CD14-positive monocyte (primary cell): Measurements from ENCODE around the gene MLLT1. TPM values are rescaled to one million over a fixed set of nuclear protein-coding genes. Genes with fewer than 3 reads are reported as not detected.

Experiments
- DNase-seq, 3 donors: peaks; one replicate each; pipeline ENCODE4 v3.0.0-alpha.2; 2011 to 2022
- H2AFZ ChIP-seq: 2 replicates; pipeline ENCODE4 v1.6.0; 2012; ENCODE audit warnings: mild to moderate bottlenecking, low read depth, low read length, inconsistent platforms; ENCODE audit not compliant: insufficient read depth, poor library complexity, severe bottlenecking
- H3K27ac ChIP-seq, 2 donors: 1 replicate in 1 of 2; 2 replicates in 1 of 2; pipeline ENCODE4 v1.5.1; 2012 to 2013; ENCODE audit warnings: low read length in 2 of 2, control low read depth in 1 of 2, inconsistent platforms in 1 of 2, low read depth in 1 of 2, mild to moderate bottlenecking in 1 of 2
- H3K27me3 ChIP-seq, 2 donors: one replicate each; pipeline versions ENCODE4 v1.6.0 to v1.6.1; 2011 to 2013; ENCODE audit warnings: low read length in 2 of 2; ENCODE audit not compliant: control insufficient read depth in 2 of 2, insufficient read depth in 2 of 2
- H3K36me3 ChIP-seq, 2 donors: replicated peaks in 1 of 2; 1 replicate in 1 of 2; 2 replicates in 1 of 2; pipeline versions ENCODE4 v1.5.1 to v1.6.1; 2012 to 2013; ENCODE audit warnings: low read length in 2 of 2, control low read depth in 1 of 2, inconsistent platforms in 1 of 2, mild to moderate bottlenecking in 1 of 2; ENCODE audit not compliant: insufficient read depth in 2 of 2, control insufficient read depth in 1 of 2
- H3K4me1 ChIP-seq, 2 donors: 1 replicate in 1 of 2; 2 replicates in 1 of 2; pipeline versions ENCODE4 v1.5.1 to v1.6.1; 2012 to 2013; ENCODE audit warnings: low read length in 2 of 2, control low read depth in 1 of 2, inconsistent platforms in 1 of 2, mild to moderate bottlenecking in 1 of 2, moderate library complexity in 1 of 2; ENCODE audit not compliant: insufficient read depth in 2 of 2, control insufficient read depth in 1 of 2
- H3K4me2 ChIP-seq: replicated peaks from 2 replicates; pipeline ENCODE3; 2012; ENCODE audit warnings: low read length, moderate library complexity, mild to moderate bottlenecking; ENCODE audit not compliant: poor library complexity, severe bottlenecking; ENCODE audit errors: extremely low read depth
- H3K4me3 ChIP-seq, 3 experiments: fragments of 200-600 bp in 1 of 3; sonication (generic) in 1 of 3; replicated peaks in 1 of 3; 1 replicate in 2 of 3; 2 replicates in 1 of 3; pipeline ENCODE4 v1.5.1; 2011 to 2013; ENCODE audit warnings: low read length in 3 of 3, mild to moderate bottlenecking in 3 of 3, control low read depth in 2 of 3, low read depth in 2 of 3, inconsistent platforms in 1 of 3, moderate library complexity in 1 of 3
- H3K79me2 ChIP-seq: 2 replicates; pipeline ENCODE4 v1.6.0; 2012; ENCODE audit warnings: mild to moderate bottlenecking, control low read depth, inconsistent platforms, low read length, moderate library complexity; ENCODE audit not compliant: insufficient read depth
- H3K9ac ChIP-seq: 2 replicates; pipeline ENCODE4 v1.6.0; 2017; ENCODE audit warnings: low read length, mild to moderate bottlenecking; ENCODE audit not compliant: insufficient read depth, poor library complexity, severe bottlenecking
- H3K9me3 ChIP-seq, 2 donors: replicated peaks in 1 of 2; 1 replicate in 1 of 2; 2 replicates in 1 of 2; pipeline versions ENCODE4 v1.5.1 to v1.6.1; 2012 to 2013; ENCODE audit warnings: low read length in 2 of 2, control low read depth in 1 of 2; ENCODE audit not compliant: control insufficient read depth in 1 of 2, insufficient read depth in 1 of 2
- H4K20me1 ChIP-seq: 2 replicates; pipeline ENCODE4 v1.6.0; 2012; ENCODE audit warnings: mild to moderate bottlenecking, low read length, control low read depth, moderate library complexity; ENCODE audit not compliant: insufficient read depth
- H3K27ac Mint-ChIP-seq, 7 donors: one replicate each; pipeline ENCODE4 v1.8.0; 2020; ENCODE audit warnings: mild to moderate bottlenecking in 7 of 7, mixed read lengths in 7 of 7, moderate library complexity in 6 of 7, inconsistent platforms in 2 of 7
- H3K27me3 Mint-ChIP-seq, 3 donors: one replicate each; pipeline ENCODE4 v1.8.0; 2021 to 2022; ENCODE audit warnings: low read depth in 3 of 3, mild to moderate bottlenecking in 3 of 3, mixed read lengths in 3 of 3, moderate library complexity in 3 of 3, inconsistent platforms in 1 of 3
- H3K36me3 Mint-ChIP-seq, 2 donors: one replicate each; pipeline ENCODE4 v1.8.0; 2020; ENCODE audit warnings: mixed read lengths in 2 of 2, inconsistent platforms in 1 of 2, mild to moderate bottlenecking in 1 of 2
- H3K4me1 Mint-ChIP-seq: one replicate; pipeline ENCODE4 v1.8.0; 2020; ENCODE audit warnings: mild to moderate bottlenecking, mixed read lengths
- H3K4me3 Mint-ChIP-seq, 2 donors: one replicate each; pipeline ENCODE4 v1.8.0; 2020; ENCODE audit warnings: mild to moderate bottlenecking in 2 of 2, mixed read lengths in 2 of 2, moderate library complexity in 1 of 2
- H3K9me3 Mint-ChIP-seq, 7 donors: one replicate each; pipeline ENCODE4 v1.8.0; 2020 to 2022; ENCODE audit warnings: mixed read lengths in 7 of 7, mild to moderate bottlenecking in 6 of 7, moderate library complexity in 6 of 7, inconsistent platforms in 2 of 7
- WGBS: methylation state at CpG from one replicate; pipeline ENCODE4 v1.1.5; 2013; ENCODE audit warnings: missing lambda C conversion rate; ENCODE audit not compliant: insufficient coverage; 5-methylcytosine and 5-hydroxymethylcytosine counted together
- intact Hi-C, 2 donors: fragments of 100-400 bp; cut with micrococcal nuclease; formaldehyde crosslinking; loops; one replicate each; pipeline versions ENCODE4 v1.15.0 to v1.15.1; 2023
- polyA plus RNA-seq, 3 donors: library from polyadenylated mRNA; depleted of rRNA in 1 of 3; unstranded in 2 of 3; stranded (reverse) in 1 of 3; fragments of 300-500 nt in 2 of 3; fragments of >200 nt in 1 of 3; fragmentation: Illumina TruSeq in 2 of 3; gene quantifications; 1 replicate in 2 of 3; 2 replicates in 1 of 3; pipeline ENCODE4 v1.2.3, GENCODE V29; 2012 to 2021
- TF ChIP-seq, protein P1 (sequence below): fragments of 200-600 bp; IDR thresholded peaks from one replicate; pipeline ENCODE4 v1.8.0; 2022; ENCODE audit warnings: antibody characterized with exemption, mild to moderate bottlenecking

MLLT1 gene
- polyA plus RNA-seq, 3 donors: 0.65 to 17.3 (median 0.99) TPM

DNA sequence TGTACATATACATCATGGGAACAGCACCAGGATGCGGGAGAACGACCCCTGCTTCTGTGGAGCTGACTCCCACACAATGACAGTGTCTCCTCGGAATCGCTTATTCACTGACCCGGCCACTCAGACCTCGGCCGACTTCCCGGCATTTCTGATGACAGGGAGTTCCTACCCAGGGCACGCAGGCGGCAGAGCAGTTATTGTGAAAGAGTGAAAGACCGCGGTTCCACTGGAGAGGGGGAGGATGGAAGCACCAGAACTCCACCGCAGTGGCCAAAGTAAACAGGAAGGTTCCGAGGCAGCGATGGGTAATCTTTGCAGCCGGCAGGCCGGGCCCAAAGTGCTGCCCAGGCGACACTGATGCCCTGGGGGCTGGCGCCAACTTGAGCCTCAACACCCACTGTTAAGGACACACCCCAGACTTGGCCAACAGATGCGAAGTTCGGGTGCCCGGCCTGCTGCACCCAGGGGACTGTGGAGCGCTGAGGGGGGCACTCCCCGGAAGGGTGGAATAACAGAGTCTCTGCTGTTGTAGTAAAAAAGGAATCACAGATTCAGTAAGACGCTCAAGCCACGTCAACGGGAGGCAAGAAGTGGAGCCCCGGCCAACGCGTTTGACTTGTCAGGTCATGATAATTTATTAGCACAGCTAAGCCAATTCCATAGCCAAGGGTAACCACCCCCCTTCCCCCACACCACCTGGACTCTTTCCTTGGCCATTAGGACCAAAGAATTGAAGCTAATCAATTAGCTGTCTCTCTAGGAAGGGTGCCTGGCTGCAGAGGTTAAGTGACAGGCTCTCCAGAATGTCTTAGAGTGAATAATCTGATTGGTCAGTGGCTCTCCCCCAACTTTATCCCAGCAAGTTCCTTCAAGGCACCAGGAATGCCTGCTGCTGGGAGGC, 5.8 kb downstream of the MLLT1 start:
- Histone ChIP-seq H3K4me3 (peak overlapping the region; percentile 5 to 69 (median 25)), H4K20me1 (peaks cover 68% of the 10 kb centered on the region), H3K9ac (peak overlapping the region; percentile 51), H3K36me3 (peaks cover 17 to 20% of the 10 kb centered on the region in 2 donors), H3K4me1 (peaks cover 67 to 68% of the 10 kb centered on the region in 2 donors), H3K27ac (peak overlapping the region; percentile 80 to 89), H3K27me3 (no peaks in the 10 kb centered on the region), H3K79me2 (peaks cover 95% of the 10 kb centered on the region), H3K9me3 (no peaks in the 10 kb centered on the region), H2AFZ (peak overlapping the region; percentile 57), H3K4me2 (peak overlapping the region; percentile 77)
- Mint-ChIP-seq H3K27me3 (peaks cover 0 to 2% (median 0%) of the 10 kb centered on the region in 3 donors), H3K4me1 (peaks cover 81% of the 10 kb centered on the region), H3K36me3 (peaks cover 26 to 41% of the 10 kb centered on the region in 2 donors), H3K4me3 (peak overlapping the region; percentile 82 to 93), H3K27ac (peak overlapping the region; percentile 91 to 98 (median 96)), H3K9me3 (peaks cover 0 to 2% (median 0%) of the 10 kb centered on the region in 7 donors)
- TF ChIP-seq, protein P1, sequence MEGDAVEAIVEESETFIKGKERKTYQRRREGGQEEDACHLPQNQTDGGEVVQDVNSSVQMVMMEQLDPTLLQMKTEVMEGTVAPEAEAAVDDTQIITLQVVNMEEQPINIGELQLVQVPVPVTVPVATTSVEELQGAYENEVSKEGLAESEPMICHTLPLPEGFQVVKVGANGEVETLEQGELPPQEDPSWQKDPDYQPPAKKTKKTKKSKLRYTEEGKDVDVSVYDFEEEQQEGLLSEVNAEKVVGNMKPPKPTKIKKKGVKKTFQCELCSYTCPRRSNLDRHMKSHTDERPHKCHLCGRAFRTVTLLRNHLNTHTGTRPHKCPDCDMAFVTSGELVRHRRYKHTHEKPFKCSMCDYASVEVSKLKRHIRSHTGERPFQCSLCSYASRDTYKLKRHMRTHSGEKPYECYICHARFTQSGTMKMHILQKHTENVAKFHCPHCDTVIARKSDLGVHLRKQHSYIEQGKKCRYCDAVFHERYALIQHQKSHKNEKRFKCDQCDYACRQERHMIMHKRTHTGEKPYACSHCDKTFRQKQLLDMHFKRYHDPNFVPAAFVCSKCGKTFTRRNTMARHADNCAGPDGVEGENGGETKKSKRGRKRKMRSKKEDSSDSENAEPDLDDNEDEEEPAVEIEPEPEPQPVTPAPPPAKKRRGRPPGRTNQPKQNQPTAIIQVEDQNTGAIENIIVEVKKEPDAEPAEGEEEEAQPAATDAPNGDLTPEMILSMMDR: no peak
- peak; percentile 83 to 87 (median 84) for DNase-seq
- intact Hi-C loops: no loop called here
- 4% methylated on average over 11 of the region's 30 CpGs for WGBS

DNA sequence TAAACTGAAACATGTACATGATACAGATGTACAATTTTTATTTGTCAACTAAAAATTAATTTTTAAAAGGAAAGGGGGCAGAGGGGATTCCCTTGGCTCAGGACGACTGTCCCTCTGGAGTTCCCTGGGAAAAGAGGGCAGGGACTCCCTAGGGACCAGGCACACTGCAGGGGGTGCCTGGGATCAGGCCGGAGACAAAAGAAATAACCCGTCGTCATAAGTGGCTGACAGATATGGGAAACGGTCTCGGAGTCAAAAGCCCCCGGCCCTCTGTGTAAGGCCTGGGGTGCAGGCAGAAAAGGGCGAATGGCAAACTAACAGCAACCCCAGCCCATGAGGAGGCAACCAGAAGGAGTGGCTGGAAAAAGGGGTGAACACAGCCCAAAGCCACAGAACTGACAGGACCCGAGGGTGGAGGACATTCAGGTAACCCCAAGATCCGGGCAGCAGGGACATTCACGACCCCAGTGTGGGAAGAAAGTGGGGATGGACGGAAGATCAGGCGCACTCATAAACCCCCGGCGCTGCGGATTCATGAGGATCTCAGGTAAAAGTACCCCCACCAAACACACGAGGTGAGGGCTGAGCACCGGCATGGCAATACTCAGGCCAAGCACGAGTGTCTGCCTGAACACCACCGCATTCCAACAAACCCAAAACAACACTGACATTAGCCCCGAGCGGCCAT, 6.7 kb downstream of the MLLT1 start:
- peak overlapping the region; percentile 77 for H3K4me2 ChIP-seq
- TF ChIP-seq, protein P1: no peak
- intact Hi-C loops: no loop called here
- no peaks in the 10 kb centered on the region for H3K27me3 ChIP-seq
- peak overlapping the region; percentile 57 for H2AFZ ChIP-seq
- peaks cover 58 to 59% of the 10 kb centered on the region in 2 donors for H3K4me1 ChIP-seq
- peaks cover 72% of the 10 kb centered on the region for H3K4me1 Mint-ChIP-seq
- H3K9ac ChIP-seq: peak overlapping the region; percentile 51
- H3K36me3 ChIP-seq: peaks cover 25 to 29% of the 10 kb centered on the region in 2 donors
- peaks cover 63% of the 10 kb centered on the region for H4K20me1 ChIP-seq
- peak overlapping the region; percentile 82 to 93 for H3K4me3 Mint-ChIP-seq
- peaks cover 0 to 2% (median 0%) of the 10 kb centered on the region in 7 donors for H3K9me3 Mint-ChIP-seq
- H3K27me3 Mint-ChIP-seq: peaks cover 0 to 2% (median 0%) of the 10 kb centered on the region in 3 donors
- DNase-seq: no peak
- 79% methylated on average over 16 of the region's 22 CpGs for WGBS
- H3K79me2 ChIP-seq: peaks cover 95% of the 10 kb centered on the region
- no peaks in the 10 kb centered on the region for H3K9me3 ChIP-seq
- H3K27ac ChIP-seq: peak overlapping the region; percentile 80 to 89
- H3K36me3 Mint-ChIP-seq: peaks cover 31 to 46% of the 10 kb centered on the region in 2 donors
- peak overlapping the region; percentile 5 to 69 (median 25) for H3K4me3 ChIP-seq
- H3K27ac Mint-ChIP-seq: peak overlapping the region; percentile 91 to 98 (median 96)
